Astrocyte of the hippocampus (primary cell): ENCODE measurements around the gene SRSF12.
"Not testable (repeated sequence)": the region's sequence is repeated elsewhere in the genome, so short reads cannot be mapped to it uniquely, and the experiment has no call there.

Experiments used
- DNase-seq: peaks from one replicate; pipeline ENCODE4 v3.0.0; 2011; ENCODE audit warnings: low read depth, low spot score

SRSF12 gene

DNA sequence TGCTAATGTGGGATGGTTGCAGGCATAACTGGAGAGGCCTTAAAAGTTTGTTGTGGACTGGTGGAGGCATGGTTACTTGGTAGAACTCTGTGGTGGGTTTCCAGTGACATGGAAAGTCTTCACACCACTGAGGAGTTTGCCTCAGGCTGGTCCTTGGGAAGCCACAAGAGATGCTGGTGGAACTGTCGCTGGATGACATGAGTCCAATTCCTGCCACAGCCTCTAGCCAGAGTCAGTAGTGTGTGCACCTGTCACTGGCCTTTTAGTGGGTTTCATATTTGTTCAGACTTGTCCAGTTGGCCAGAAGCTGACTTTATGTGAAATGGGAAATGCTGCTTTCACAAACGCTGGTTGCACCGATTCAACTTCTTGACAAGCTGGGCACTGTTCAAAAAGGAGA, 13.7 kb upstream of the SRSF12 start:
- DNase-seq: no peak

DNA sequence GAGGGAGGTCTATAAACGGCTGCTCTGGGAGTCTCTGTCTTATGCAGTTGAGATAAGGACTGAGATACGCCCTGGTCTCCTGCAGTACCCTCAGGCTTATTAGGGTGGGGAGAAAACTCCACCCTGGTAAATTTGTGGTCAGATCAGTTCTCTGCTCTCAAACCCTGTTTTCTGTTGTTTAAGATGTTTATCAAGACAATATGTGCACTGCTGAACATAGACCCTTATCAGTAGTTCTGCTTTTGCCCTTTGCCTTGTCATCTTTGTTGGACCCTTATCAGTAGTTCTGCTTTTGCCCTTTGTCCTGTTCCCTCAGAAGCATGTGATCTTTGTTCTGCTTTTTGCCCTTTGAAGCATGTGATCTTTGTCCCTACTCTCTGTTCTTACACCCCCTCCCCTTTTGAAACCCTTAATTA, 10.4 kb upstream of the SRSF12 start:
- DNase-seq: not testable (repeated sequence)

DNA sequence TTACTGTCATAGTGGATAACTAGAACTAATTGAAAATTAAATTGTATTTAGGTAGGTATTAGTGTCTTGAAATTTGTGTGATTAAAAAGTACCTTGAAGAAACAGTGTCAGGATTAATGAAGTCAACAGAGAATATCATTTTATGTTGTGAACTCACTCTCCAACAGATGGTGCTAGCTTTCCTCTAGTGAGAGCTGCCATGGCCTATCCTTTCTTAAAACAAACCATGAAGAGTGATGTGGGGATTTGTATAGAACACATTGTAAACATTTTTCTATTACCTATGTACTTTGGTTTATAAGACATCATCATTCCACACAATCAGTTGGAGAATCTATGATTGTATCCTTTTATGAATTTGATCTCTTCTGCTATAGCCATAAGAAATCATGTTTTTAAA, 4.8 kb upstream of the SRSF12 start:
- DNase-seq: peak; percentile 61

DNA sequence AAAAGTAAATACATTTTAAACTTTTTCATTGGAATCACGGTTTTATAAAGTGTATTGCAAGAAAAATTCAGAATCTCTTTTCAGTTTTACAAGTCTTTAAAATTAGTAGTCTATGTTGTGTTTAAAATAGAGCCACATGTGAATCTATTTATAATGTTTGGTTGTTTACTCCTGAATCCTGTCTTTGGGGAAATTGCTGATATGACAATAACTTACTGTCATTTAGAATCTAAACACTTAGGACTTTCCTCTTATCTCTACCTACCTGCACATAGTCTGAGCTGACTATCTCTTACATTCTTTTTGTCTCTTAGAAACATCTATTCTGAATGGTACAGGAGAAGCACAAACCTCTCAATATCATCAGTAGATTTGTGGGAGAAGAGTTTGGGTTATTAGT, 4.1 kb upstream of the SRSF12 start:
- no peak for DNase-seq

- DNase-seq: no peak
These were observed 2.5 kb upstream of the SRSF12 start for GRCh38 chr6:89120371-89120770.

DNA sequence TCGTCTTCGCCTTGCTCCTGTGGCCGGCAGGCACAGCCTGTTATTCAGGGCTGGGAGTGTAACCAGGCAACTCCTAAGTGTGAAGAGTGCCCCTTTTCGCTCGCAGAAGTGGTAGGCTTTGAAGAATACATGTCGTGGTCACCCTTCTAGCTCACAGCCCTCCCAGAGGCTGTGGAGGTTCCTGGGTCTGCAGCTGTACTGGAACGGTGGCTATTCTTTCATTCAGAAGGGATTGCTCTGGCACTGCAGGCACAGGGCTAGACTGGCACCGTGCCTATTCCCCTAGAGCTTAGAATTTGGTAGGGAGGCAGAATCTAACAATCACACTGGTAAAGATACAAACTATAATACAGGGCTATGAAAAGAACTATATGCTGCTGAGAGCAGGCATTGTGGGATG, 1.1 kb upstream of the SRSF12 start:
- peak; percentile 23 for DNase-seq

DNA sequence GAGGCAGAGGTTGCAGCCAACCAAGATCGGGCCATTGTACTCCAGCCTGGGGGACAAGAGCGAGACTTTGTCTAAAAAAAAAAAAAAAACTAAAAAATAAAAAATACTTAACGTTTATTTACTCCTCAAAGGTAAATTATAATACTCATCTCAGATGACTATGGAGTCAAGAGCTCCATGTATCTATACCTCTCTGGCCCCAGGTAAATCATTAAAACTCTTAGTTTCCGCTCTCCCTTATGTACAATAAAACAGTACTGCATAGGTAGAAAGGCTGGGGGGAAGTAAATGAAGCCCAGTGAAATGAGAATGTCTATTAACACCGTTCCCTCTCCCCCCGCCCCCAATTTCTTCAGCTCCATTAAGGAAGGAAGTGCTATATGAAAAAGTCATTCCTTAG, 1.2 kb downstream of the SRSF12 start:
- DNase-seq: no peak

GRCh38 chr6:89111933-89112332, 5.9 kb downstream of the SRSF12 start:
- no peak for DNase-seq

GRCh38 chr6:89110284-89110683, 7.6 kb downstream of the SRSF12 start:
- DNase-seq: no peak

DNA sequence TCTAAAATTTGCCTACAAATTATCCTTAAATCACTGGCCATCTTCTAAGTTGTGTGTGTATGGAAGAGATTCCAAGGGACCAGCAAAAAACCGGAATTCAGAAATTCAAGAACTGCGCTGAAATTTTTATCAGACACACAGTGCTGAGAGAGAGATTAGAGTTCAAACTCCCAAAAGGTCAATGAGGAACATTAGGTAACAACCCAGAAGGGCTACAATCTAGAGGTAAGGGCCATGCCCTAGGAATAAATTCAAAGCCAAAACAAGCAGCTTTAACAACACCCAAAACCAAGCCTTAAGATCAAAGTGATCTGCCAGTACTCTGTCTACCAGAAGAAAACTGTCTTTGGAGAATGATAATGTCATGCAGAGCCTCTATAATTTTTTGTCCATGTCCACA, 17.8 kb downstream of the SRSF12 start:
- no peak for DNase-seq

GRCh38 chr6:89098461-89098860, 19.4 kb downstream of the SRSF12 start:
- no peak for DNase-seq

- DNase-seq: no peak
These were observed 30.0 kb downstream of the SRSF12 start for GRCh38 chr6:89087881-89088280.

DNA sequence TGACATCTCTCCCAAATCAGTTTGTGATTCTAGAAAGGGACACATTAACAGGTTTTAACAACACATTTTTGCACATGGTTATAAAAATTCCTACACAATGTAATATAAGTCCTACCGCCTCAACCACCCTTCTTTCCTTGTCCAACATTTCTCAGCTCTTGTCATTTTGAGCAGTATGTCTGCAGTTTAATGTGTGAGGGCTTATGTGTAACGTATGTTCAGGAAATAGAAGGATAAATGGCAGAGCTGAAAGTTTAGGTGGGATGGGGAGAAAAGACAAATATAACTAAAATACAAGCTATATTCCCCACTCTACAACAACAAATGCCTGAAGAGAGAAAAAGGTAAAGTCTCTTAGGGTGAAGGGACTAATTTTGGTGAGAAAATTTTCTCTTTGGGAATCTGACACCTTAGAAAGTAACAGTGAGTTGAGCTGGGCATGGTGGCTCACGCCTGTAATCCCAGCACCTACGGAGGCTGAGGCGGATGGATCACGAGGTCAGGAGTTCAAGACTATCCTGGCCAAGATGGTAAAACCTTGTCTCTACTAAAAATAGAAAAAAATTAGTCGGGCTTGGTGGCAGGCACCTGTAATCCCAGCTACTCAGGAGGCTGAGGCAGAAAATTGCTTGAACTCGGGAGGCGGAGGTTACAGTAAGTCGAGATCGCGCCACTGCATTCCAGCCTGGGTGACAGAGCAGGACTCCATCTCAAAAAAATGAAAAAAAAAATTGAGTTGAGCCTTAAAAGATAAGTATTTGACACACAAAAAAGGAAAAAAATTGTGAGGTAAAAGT, 32.3 kb downstream of the SRSF12 start:
- no peak for DNase-seq

GRCh38 chr6:89084954-89085353, 32.9 kb downstream of the SRSF12 start:
- no peak for DNase-seq

- DNase-seq: no peak
These were observed 33.3 kb downstream of the SRSF12 start for GRCh38 chr6:89084542-89084941.

GRCh38 chr6:89082486-89082891, 35.4 kb downstream of the SRSF12 start:
- peak; percentile 49 for DNase-seq

GRCh38 chr6:89081423-89082322, 36.2 kb downstream of the SRSF12 start:
- DNase-seq: peak; percentile 99

DNA sequence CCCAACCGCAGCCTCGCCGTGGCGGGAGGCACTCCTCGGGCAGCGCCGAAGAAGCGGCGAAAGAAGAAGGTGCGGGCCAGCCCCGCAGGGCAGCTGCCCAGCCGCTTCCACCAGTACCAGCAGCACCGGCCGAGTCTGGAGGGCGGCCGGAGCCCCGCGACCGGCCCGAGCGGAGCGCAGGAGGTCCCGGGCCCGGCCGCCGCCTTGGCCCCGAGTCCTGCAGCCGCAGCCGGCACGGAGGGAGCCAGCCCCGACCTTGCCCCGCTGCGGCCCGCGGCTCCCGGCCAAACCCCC, 36.8 kb downstream of the SRSF12 start:
- no peak for DNase-seq

DNA sequence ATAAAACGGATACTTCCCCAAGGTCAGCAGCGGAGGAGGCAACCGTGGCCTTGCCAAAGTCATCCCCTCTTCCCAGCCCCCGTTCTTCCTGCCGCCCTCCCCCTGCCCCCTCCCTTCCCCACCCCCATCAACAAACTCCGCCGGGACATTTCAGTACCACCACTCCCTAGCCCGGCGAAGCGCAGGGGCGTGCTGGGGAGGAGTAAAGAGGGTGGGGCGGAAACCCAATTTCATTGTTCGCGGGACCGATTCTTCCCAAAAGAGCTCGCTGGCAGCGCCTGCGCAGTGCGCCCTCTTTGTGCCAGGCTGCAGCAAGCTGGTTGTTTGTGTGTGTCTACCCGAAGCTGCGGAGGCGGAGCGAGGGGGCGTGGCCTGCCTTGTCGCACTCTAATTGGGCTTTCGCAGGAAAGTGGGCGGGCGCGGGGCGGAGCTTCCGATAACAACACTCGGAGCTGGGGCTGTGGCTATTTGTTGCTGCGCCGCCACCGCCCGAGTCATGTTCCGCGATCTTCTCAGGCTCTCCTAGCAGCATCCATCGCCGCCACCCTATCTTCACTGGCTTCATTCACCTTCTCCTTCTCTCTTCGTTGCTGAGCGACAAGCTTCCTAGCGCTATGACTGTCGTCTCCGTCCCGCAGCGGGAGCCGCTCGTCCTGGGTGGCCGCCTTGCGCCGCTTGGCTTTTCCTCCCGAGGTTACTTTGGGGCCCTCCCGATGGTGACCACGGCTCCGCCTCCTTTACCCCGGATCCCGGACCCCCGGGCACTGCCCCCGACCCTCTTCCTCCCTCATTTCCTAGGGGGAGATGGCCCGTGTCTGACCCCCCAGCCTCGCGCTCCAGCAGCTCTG, 37.4 kb downstream of the SRSF12 start, which contains the start of gene PNRC1:
Gene PNRC1 (plus strand): TSS at position 471 of the 848 bp plus-strand sequence. CDS start 144 bp downstream, at position 615.
- peak; percentile 100 for DNase-seq

GRCh38 chr6:89079511-89080234, 38.2 kb downstream of the SRSF12 start:
- peak; percentile 79 for DNase-seq

DNA sequence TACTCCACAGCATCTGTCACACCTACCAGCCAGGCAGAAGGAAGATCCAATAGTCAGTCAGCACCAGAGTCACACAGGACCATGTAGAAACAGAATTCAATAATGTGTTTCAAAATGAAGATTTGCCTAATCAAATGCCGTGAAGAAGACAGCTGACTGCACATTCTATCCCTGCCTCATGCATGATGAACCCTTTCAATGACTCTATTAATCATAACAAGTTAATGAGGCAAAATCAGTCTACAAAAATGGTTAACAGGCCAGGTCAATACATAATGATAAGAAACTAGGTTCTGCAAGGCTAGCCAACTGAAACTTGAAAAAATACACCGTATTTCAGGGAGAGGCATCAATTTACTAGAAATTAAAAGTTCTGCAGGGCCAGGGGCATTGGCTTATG, 44.0 kb downstream of the SRSF12 start:
- DNase-seq: no peak
